DMS 273 (cell line): ENCODE results near the gene CCT7.

Source experiments
- DNase-seq: peaks from one replicate; lab custom pipeline; 2025; ENCODE audit not compliant: unreplicated experiment; lab: John Stamatoyannopoulos, UW

Gene CCT7

GRCh38 chr2:73292316-73292905 is 58.3 kb downstream of the CCT7 start:
- DNase-seq = peak; percentile 57

DNA sequence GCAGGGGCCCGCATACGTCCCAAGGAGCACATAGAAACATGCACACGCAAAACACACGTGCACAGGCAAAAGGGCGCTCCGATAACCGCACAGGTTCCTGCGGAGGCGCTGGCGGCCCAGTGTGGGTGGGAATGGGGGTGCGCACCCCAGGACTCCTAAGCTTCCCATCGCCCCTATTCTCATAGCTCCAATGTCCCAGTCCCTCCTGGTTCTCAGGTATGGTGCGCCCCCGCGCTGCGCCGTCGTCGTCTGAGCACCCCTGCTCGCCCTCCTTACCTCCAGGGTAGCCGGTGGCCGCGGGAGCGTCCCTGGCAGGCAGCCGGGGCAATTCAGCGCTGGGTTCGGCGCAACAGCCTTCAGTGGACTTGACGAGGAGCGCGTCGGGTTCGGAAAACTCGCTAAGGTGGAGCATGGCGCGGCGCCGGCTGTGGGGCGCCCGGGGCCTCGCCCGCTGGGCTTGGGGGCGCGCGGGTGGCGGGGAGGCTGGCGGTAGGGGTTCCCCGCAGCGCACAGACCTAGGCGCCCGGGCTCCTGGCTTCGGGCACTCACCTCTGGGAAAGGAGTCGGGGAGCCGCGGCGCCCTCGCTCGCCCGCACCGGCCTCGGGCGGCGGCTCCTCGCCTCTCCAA is 58.9 kb downstream of the CCT7 start:
- peak; percentile 69 for DNase-seq

- peak; percentile 96 for DNase-seq
Observed at GRCh38 chr2:73293534-73294171, 59.5 kb downstream of the CCT7 start, which contains the start of gene EGR4. Gene EGR4, minus strand, starts transcription at chr2:73293548. Its CDS starts 231 bp downstream, at chr2:73293317.

GRCh38 chr2:73294239-73294638 is 60.1 kb downstream of the CCT7 start:
- no peak for DNase-seq

DNA sequence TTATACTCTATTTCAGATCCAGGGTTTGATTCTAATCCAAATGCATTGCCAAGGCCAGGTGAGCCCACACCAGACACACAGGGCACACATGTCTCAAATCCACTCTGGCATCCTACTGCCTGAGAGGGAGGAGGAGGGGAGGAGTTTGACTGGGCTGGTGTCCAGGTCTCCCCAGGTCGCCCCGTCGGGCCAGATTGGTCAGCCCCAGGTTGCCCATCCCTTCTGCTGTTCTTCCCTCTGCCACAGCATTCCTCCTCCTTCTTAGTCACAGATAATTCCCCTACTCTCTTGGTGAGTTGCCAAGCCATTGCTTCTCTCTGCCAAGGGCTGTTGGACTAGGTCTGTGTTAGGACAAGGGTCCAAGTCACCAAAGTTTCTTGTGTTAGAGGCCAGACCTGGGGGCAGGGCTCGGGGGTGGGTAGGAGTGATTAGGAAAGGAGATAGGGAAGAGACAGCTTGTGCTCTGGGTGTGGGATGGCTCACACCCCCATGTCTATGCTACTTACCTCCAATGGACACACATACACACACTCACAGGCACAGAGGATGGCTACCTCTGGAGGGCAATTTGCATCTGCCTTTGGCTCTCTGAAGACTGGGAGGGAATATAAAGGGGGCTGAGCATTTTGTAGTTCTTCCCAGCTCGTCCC is 61.8 kb downstream of the CCT7 start:
- DNase-seq = peak; percentile 77

GRCh38 chr2:73297151-73297559 is 63.0 kb downstream of the CCT7 start:
- DNase-seq = peak; percentile 67

GRCh38 chr2:73297586-73297985 is 63.5 kb downstream of the CCT7 start:
- DNase-seq = peak; percentile 24

GRCh38 chr2:73300926-73301325 is 66.8 kb downstream of the CCT7 start:
- DNase-seq = no peak

DNA sequence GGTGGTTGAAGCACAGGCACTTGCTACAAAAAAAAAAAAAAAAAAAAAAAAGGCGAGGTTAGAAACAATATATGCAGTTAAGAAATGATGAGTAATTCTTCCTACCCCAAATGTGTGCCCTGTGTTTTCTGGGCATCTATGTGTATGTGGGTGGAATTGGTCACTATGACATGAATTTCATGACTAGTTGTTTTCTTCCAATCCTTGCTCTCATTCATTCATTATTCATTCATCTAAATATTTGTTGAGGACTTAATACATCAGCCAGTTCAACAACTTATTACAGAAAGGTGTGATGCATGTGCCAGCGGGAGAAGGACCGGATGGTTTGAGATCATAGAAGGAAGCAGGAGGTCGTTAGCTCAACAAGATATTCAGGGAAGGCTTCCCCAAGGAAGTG is 67.5 kb downstream of the CCT7 start:
- DNase-seq = no peak
